Stimulated activated CD4-positive, alpha-beta T cell treated with anti-CD3 and anti-CD28 coated beads, Interleukin-4, amount 100 ng/mL, for 24 hours (primary cell): Measurements from ENCODE around the gene SIGLEC15.
"Not testable (repeated sequence)": the region's sequence is repeated elsewhere in the genome, so short reads cannot be mapped to it uniquely, and the experiment has no call there.

Experiments
- DNase-seq: peaks from one replicate; pipeline ENCODE4 v3.0.0-alpha.2; 2020

Gene SIGLEC15

GRCh38 chr18:45825258-45826044 is at the start of gene SIGLEC15:
TSS of gene SIGLEC15 (plus strand) at chr18:45825675. CDS start at chr18:45825729, 54 bp downstream.
- no peak for DNase-seq

- no peak for DNase-seq
These were observed 49.7 kb upstream of the SIGLEC15 start for GRCh38 chr18:45775743-45776142.

GRCh38 chr18:45777393-45777792 is 48.1 kb upstream of the SIGLEC15 start:
- DNase-seq = no peak

GRCh38 chr18:45780568-45780967 is 44.9 kb upstream of the SIGLEC15 start:
- no peak for DNase-seq

GRCh38 chr18:45782662-45783061 is 42.8 kb upstream of the SIGLEC15 start:
- DNase-seq = no peak

- no peak for DNase-seq
These were observed 42.1 kb upstream of the SIGLEC15 start for GRCh38 chr18:45783097-45784075.

GRCh38 chr18:45785134-45785533 is 40.3 kb upstream of the SIGLEC15 start:
- DNase-seq = no peak

- no peak for DNase-seq
These were observed 38.5 kb upstream of the SIGLEC15 start for GRCh38 chr18:45786941-45787340.

- no peak for DNase-seq
These were observed 38.1 kb upstream of the SIGLEC15 start for GRCh38 chr18:45787346-45787745.

- DNase-seq = no peak
These were observed 36.6 kb upstream of the SIGLEC15 start for GRCh38 chr18:45788861-45789260.

- DNase-seq = no peak
These were observed 32.8 kb upstream of the SIGLEC15 start for GRCh38 chr18:45792506-45793263.

- DNase-seq = no peak
These were observed 32.1 kb upstream of the SIGLEC15 start for GRCh38 chr18:45793264-45793965.

GRCh38 chr18:45801416-45802004 is 24.0 kb upstream of the SIGLEC15 start:
- DNase-seq = no peak

GRCh38 chr18:45802814-45803492 is 22.5 kb upstream of the SIGLEC15 start:
- DNase-seq = no peak

GRCh38 chr18:45805551-45805950 is 19.9 kb upstream of the SIGLEC15 start:
- DNase-seq = no peak

- DNase-seq = no peak
These were observed 19.2 kb upstream of the SIGLEC15 start for GRCh38 chr18:45806226-45806625.

- not testable (repeated sequence) for DNase-seq
These were observed 18.3 kb upstream of the SIGLEC15 start for GRCh38 chr18:45807144-45807543.

GRCh38 chr18:45814733-45815132 is 10.7 kb upstream of the SIGLEC15 start:
- not testable (repeated sequence) for DNase-seq

GRCh38 chr18:45817543-45817942 is 7.9 kb upstream of the SIGLEC15 start:
- DNase-seq = no peak

- not testable (repeated sequence) for DNase-seq
These were observed 6.7 kb upstream of the SIGLEC15 start for GRCh38 chr18:45818765-45819164.

GRCh38 chr18:45820106-45820745 is 5.2 kb upstream of the SIGLEC15 start:
- no peak for DNase-seq
